COLO668 (cell line): ENCODE results near the gene SBNO1.
A peak's percentile ranks its signal among the peaks of the same experiment; 100 is the strongest.
"Not testable (repeated sequence)": the region's sequence is repeated elsewhere in the genome, so short reads cannot be mapped to it uniquely, and the experiment has no call there.

Experiments used
- DNase-seq: peaks from one replicate; lab custom pipeline; 2025; ENCODE audit not compliant: unreplicated experiment; lab: John Stamatoyannopoulos, UW

Gene SBNO1

DNA sequence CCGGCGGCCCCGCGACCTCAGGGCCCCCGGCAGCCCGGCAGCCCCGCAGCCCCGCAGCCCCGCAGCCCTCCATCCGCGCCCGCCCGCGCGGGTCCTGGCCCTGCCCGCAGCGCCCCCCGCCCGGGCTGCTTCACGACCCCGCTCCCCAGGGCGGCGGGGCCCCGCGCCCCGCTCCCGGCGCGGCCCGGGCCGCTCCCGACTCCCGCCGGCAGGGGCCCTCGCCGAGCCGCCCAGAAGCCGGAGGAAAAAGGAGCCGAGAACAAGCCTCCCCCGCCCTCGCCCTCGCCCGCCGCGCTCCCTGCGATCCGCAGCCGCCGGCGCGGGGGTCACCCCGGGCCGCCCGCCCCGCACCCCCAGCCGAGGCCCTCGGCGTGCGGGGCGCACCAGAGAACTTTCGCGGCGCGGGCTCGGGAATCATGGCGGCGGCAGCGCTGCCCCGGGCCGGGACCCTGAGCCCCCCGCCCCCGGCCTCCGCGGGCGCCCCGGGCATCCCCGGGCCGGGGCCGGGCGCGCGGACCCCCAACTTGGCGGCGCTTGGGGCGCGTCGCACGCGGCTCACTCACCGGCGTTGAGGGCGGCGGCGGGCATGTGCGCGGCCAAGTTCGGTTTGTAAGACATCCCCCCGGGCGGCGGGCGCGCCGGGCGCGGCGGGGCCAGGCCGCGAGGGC, 93.5 kb downstream of the SBNO1 start:
- DNase-seq = peak; percentile 85

DNA sequence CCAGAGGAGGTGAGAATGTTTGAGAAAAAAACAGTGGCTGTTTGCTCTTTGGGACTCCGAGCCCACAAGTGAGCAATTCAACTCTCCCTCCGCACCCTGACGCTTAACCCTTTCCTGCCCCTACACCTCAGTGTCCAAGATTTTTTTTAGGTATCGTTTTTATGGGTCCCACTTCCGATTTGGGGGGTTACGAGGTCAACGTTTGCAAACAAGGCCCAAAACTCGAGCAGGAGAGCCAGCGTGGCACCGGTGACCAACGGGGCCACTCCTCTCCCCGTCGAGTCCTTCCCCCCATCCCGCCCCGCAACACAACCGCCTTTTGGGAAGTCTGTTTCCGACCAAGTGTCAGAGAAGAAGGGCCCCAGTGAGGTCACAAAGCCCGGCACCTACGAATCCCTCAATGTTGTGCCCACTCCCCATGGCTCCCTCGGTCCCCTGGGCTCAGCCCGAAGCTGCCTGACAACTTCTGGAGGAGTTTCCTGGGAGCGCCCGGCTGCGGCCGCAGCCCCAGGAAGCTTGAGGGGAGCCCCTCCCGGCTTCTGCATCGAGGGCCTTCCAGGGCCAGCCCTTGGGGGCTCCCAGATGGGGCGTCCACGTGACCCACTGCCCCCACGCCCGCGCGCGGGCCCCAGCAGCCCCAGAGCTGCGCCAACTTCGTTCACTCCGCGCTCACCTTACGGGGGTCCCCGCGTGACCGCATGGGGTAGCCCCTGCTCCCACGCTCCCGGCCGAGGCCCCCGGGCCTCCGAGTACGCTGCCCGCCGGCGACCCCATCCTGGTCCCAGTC, 94.2 kb downstream of the SBNO1 start:
- peak; percentile 41 for DNase-seq

DNA sequence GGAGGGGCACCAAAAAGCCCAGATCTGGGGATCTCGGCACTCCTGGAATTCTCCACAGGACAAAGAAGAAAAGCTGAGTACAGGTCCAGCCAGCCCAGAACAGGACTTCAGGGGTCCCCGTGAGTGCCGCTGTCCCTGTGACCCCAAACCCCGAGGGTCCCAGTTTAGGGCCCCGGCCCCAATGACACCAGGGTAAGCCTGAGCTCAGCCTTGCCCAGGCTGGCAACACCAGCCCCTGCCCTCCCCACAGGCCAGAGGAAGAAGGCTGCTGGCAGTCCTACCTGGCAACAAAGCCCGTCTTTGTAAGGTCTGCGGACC, 94.8 kb downstream of the SBNO1 start:
- no peak for DNase-seq

DNA sequence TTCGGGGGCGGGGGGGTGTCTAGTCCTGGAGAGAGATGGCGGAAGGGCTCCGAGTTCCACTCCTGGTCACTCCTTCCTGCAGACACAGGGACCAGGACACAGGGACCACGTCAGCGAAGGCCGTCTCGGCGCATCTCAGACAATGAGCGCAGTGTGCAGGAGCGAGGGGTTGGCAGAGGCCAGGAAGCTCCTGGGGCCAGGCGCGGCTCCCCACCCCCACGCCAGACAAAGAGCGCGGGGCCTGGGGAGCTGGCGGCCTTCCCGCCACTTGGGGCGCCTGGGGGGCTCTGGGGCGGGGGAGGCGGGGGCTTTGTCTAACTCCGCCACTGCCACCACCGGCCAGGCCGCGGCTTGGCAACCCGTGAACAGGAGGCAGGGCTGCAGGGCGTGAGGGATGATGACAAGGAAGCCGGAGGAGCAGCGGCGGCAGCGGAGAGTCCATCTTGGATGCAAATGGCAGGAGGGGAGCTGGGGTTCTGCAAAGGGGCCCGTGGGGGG, 95.2 kb downstream of the SBNO1 start:
- peak; percentile 85 for DNase-seq

DNA sequence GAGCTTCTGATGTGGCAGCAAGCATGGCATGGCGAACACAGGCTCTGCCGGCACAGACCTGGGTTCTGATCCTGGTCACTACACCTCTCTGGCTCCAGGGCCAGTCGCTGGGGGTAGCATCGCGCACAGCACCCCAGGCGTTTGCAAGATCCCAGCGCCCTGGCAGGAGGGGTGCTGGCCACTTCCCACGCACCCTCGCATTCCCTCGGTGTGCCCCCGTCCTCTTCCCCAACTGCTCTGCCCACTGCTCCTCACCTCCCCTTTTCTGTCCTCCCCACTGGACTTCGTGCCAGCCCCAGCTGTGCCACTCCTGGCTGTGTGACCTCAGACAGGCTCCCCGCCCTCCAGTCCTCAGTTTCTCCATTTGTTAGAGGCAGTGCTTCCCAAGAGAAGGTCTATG, 95.8 kb downstream of the SBNO1 start:
- DNase-seq = peak; percentile 28

DNA sequence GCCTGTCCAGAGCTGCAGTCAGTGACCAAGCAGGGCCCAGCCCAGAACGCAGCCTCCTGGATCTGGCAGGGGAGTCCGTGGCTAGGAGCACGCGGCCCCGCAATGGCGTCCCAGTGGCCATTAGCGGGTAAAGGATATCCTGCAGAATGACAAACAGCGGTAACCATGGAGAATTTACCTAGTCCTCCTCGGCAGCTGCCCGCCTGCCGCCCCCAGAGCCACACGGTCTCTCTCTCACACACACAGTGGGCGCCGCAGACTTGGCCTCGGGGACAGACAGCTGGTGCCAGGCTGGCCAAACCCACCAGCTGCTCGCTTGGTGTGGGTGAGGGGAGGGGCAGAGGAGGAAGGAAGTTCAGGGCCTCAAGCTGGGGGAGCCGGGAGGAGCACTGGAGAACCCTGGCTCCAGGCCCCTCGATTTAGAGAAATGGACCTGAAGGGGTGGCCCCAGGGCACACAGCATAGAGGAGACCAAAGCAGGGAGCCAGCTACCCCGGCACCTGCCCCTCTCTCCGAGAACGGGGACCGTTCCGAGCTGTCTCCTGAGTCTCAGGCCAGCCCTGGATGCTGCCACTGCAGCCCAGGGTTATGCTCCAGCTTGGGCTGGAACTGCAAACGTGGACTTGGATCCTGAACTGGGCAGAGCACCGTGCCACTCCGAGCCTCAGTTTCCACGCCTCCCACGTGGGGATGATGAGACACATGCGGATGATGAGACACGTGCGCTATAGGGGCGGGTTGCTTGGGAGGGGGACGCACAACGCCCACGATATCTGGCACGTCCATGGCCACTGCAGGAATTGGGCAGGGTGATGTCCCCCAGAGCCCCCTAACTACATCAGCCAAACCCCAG, 96.4 kb downstream of the SBNO1 start:
- DNase-seq = peak; percentile 87

DNA sequence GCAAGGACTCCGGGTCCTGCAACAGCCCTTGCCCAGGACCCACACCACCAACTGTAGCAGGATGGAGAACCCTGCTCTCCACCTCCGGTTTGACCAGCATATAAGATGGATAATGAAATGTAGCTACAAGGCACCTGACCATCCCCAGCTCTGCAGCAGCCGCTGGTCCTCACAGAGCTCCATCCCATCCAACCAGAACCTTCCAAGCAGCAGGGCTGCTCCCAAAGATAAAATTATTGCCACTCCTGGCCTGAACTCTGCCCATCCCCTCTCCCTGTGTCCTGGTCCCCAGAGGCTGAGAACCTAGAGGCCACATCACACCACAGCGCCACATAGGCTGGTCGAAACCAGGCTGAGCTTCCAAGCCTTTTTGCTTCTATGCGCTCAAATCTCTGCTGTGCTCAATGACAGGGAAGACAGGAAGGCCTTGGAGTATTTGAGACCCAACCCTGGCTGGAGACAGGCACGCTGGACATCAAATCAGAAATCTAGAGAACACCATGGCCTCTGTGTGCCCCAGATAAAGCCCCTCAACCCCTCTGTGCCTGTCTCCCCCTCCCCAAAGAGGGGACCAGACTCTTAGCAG, 97.2 kb downstream of the SBNO1 start:
- DNase-seq = no peak

DNA sequence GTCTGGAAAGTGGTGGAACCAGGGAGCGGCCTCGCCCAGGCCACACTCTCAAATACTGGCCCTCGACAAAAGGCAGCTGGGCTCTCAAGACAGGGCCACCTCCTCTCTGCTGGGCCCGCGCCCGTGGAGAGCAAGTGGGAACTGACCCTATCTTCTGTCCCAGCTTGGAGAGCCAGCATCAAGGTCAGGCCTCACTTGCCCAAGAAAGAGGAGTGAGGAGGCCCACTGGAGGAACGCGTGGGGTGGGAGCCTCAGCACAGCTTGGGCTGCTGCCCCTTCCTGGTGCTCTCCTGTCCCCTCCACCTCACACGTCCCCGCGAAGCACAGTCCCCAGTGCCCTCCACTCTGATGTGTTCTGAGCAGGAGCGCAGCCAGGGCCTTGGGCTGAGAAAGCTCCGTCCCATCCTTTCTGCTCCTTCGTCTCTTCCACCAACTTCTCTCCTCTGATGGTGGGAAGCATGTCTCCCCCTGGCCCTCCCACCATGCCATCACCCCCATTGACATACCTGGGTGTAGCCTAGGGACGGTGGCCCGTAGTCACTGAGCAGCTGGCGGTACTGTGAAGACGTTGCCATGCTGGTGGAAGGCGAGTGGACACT, 97.9 kb downstream of the SBNO1 start:
- no peak for DNase-seq

DNA sequence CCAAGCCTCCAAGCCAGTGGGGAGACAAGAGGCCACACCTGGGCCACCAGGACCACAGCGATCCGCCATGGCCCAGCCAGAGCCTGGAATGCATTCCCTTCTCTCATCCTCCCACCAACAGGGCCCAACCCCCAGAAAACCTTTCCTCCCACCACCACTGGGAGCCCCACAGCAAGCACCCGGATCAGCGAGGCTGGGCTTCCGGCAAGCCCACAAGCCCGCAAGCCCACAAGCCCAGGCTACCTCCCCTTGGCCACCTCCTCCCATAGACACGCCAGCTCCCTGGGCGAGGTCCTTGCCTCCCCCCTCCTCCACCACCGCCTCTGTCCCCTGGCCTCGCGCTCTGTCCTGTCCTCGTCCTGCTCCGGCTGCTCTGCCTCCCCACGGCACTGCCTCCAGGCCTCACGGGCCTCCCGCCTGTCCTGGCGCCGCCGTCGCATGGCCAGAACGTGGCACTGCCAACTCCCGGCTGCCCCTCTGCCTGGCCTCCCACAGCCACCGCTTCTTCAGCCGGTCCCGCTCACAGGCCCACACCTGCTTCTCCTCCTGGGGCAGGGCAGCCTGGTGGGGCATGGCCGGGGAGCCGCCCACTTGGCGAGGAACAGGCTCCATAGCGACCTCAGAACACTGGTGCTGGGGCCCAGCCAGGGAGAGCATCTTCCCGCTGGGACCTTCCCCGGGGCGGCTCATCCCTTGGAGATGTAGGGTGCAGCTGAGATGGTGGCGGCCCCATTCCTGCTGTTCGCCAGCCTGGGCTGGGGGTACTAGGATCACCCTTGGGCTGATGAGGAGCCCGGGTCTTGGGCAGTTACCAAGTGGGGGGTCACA, 98.6 kb downstream of the SBNO1 start:
- DNase-seq = no peak

DNA sequence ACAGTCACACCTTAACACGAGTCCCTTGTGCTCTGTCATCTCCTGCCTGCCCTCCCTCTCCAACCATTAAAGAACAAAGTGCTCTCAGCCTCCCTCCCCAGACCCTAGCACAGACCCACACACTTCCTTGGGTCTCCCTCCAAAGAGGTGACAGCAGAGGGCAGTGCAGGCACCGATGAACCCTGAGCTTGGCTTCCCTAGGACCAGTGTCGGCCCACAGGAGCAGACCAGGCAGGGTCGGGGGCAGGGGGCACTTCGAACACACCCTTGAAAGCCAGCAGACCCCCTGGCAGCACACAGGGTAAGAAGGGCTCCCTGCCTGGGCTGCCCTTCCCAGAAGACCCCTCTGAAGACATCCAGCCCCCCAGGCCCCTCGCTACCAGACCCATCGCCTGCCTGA, 100.0 kb downstream of the SBNO1 start:
- DNase-seq = no peak

DNA sequence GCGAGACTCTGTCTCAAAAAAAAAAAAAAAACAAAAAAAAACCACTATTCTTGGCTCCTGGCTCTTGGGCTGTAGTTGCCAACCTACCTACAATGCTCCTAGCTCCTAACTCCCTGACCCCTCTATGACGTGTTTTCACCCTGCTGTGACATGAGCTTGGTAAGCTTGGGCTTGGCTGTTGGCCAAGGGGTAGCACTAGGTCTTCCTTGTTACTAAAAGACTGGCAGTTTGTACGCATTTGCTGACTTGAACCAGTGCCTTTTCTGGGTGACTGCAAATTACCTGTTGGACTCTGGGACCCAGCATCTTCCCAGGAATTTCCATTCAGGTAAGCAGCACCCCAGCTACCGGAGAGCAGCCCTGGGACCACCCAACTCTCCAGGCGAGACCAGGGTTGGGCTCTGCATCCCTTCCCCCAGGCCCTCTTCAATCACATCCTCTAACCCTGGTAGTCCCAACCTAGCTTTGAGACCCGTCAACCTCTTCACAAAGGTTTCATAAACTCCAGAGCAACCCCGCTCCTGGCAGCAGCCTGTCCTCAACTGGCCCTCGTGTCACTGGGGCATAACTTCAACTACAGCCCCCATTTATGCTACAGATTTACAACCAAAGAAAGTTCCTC, 101.3 kb downstream of the SBNO1 start:
- DNase-seq = peak; percentile 23

DNA sequence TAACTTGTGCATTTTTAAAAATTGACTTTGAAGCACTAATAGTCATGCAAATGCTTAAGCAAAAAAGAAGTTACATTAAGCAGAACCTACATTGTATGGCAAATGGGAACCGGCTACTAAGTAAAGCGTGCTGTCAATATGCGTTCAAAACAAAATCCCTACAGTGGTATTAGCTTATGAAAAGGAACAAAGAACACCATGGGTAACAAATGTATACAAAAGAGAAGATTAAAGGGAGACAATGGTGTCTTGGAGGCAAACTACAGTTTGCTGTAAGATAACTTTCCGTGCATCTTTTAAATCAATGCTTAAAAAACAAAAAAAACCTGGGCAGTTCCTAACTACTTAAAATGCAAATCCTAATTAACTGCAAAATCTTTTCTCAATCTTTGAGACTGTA, 103.5 kb downstream of the SBNO1 start:
- no peak for DNase-seq

DNA sequence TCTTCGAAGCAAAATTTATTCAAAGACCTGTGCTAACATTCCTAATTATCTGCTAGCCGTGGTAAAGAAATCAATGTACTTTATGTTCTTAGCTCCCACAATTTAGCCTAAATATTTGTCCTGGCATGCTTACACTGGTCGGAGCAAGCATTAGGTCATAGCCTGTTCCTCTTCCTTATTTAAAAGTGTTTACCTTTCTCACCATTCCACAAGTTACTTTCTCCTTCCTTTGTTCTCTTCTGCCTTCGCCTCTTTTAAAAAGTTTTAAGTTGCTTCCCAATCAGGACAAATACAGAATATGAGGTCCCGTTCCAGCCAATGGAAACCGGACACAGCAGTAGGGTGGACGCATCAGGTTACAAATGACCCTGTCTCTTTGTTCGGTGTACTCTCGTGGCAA, 104.6 kb downstream of the SBNO1 start:
- no peak for DNase-seq

DNA sequence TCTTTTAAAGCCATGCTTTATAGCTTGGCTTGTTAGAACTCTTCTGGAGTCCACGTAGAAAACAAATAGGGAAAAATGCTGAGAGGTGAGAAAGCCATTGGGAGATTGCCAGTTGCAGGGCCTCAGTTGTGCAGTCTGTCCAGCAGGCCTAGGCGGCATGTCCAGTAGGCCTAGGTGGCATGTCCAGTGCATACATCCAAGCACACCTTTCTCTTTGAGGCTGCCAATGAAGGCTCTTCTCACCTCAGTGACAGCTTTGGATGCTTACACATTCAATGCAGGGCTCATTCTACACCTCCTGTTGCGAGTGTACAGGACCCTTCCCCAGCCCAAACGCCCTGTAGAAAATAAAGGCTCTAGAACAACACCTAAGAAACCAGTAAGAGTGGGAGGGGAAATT, 106.1 kb downstream of the SBNO1 start:
- no peak for DNase-seq

DNA sequence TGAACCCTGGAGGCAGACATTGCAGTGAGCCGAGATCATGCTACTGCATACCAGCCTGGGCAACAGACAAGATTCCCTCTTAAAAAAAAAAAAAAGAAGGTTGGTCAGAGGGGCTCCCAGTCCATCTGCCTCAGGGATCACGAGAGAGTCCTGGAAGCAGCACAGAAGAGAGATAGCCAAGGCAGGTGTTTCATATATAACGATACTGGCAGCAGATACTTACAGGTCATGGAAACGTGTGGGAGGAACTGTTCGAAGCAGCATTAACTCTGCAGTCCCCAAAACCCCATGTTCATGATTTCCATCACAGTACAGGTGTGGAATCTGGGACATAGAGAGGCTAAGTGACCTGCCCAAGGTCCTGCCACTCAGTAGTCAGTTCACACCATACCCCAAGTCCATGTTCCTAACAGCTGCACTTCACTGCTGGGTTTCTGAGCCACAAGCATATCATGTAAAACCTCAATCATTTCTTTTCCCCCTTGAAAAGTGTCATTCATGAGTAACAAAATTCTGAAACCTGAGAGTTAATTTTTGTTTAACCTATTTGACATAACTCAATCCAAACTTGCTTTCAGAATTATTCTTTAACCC, 109.7 kb downstream of the SBNO1 start:
- no peak for DNase-seq

DNA sequence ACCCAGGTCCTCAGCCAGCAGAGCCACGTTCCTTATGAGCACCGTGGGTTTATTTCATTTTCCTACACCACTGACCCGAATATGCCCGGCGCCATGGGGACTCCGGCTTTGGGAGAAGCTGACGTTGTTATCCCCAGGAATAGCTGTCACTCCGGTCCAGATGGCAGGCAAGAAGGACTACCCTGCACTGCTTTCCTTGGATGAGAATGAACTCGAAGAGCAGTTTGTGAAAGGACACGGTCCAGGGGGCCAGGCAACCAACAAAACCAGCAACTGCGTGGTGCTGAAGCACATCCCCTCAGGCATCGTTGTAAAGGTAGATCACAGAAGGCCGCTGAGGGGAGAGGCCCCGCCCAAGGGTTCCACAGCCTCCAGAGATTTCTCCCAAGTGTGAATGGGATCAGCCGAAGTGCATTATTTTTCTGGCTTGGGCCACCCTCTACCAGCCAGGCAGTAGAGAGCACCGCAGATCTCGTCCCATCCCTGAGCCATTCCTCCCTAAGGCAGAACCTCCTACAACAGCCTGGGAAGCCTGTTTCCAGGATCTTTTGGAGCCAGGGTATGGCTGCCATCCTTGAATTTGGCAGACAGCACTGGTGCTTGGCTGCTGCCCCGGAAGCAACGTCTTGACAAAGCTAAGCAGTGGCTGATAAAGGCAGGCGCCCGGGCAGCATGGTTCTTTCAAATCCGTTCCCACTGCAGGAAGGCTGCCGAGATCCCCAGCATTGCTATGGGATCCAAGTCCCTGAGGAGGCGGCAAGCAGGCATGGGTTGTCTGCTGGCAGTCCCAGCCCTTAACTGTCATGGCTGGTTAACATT, 110.8 kb downstream of the SBNO1 start:
- DNase-seq = no peak

DNA sequence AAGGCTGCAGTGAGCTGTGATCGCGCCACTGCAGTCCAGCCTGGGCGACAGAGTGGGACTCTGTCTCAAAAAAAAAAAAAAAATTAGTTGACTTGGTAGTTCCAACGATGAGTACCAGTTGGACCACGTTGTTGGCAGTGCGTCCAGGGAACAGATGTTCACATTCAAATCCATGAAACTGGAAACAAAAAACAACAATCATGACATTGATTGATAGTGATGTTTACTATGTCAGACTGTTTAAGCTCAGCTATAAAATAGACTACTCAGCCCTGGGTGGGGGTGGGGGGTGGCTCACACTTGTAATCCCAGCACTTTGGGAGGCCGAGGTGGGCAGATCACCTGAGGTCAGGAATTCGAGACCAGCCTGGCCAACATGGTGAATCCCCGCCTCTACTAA, 112.3 kb downstream of the SBNO1 start:
- DNase-seq = not testable (repeated sequence)

DNA sequence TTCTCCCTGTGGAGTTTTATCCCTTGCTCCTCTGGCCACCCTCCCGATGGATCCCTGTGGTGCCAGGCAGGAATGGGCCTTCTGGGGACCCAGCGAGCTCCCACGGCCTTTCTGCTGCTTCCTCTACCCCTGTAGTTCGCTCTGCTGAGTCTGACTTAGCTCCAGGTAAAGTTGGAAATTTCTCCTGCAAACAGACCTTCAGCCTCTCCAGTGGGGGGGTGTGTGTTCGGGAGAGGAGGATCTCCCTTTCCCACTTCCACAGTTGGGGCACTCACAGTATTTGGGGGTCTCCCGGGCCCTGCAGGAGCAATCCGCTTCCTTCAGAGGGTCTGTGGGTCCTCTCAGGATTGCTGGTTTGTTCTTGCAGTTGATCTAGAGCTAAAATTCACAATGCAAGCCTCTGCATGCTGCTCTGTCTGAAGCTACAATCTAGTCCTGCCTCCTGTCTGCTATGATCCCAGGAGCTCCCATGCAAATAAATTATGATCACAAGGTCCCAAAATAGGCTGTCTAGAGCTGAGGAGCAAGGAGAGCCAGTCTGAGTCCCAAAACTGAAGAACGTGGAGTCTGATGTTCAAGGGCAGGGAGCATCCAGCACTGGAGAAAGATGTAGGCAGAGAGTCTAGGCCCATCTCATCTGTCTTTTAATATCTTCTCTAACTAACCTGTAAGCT, 113.1 kb downstream of the SBNO1 start:
- DNase-seq = no peak
